NCI-H146 treated with DMSO at 0.1 percent for 48 hours (cell line): ENCODE results near the gene NOL12.

Experiments used
- DNase-seq: peaks from one replicate; lab custom pipeline; 2025; ENCODE audit not compliant: unreplicated experiment; lab: John Stamatoyannopoulos, UW

The NOL12 gene

GRCh38 chr22:37741312-37741795 lies 55.2 kb downstream of the NOL12 start:
- no peak for DNase-seq

DNA sequence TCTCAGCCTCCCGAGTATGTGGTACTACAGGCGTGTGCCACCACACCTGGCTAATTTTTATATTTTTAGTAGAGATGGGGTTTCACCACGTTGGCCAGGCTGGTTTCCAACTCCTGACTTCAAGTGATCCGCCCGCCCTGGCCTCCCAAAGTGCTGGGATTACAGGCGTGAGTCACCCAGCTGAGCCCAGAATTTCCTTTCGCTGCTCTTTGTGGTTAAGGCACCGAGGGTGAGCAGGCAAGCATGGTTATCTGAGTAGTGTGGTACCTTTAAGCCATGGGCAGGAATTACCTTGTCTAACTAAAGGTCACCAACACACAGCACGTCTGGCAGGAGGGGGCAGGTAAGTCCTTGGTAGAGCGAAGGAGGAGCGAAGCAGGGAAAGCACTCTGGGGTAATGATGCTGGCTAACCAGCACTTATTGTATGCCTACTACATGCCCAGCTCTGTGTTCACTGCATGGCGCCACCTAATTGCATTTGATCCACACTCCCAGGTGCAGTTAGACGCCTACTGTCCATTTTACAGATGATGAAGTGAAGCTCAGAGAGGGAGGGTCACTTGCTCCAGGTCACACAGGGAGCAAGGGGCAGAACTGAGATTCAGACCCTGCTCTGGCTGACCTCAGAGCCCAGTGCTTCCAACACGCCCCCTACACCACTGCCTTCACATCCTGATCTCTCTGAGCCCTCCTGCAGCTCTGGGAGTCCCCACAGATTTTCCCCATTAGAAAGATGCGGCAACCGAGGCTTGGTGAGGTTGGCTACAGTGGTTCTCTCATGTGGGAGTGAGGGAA lies 56.4 kb downstream of the NOL12 start:
- DNase-seq, result no peak
